HG02943 (cell line): Measurements from ENCODE around the gene CEACAM16.

Source experiments
- ATAC-seq: cut with Tn5 transposase; IDR thresholded peaks from one replicate; pipeline ENCODE4 v1.9.1; 2021; ENCODE audit warnings: mild to moderate bottlenecking, low read depth, moderate library complexity; ENCODE audit not compliant: unreplicated experiment

CEACAM16 gene

GRCh38 chr19:44741841-44742329, 42.9 kb downstream of the CEACAM16 start:
- no peak for ATAC-seq

DNA sequence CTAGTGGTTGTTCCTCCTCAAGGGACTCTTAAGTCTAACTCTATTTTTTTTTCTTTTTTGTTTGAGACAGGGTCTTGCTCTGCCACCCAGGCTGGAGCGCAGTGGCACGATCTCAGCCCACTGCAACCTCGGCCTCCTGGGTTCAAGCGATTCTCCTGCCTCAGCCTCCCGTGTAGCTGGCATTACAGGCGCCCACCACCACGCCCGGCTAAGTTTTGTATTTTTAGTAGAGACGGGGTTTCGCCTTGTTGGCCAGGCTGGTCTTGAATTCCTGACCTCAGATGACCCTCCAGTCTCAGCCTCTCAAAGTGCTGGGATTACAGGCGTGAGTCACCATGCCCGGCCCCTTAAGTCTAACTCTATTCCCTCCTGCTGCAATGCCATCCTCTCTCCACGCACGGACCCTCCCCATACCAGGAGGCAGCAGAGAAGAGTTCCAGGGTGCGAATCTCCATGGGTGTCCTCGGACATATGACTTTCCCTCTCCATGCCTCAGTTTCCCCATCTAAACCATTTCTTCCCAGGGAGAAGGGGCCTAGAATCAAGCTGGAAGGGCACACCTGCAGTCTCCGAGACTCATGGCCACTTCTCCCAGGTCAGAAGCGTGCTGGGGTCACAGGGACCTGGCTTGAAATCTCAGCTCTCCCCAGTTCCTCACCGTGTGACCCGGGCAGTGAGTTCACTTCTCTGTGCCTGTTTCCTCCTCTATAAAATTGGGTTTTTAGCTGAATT, 43.5 kb downstream of the CEACAM16 start:
- ATAC-seq, result no peak

DNA sequence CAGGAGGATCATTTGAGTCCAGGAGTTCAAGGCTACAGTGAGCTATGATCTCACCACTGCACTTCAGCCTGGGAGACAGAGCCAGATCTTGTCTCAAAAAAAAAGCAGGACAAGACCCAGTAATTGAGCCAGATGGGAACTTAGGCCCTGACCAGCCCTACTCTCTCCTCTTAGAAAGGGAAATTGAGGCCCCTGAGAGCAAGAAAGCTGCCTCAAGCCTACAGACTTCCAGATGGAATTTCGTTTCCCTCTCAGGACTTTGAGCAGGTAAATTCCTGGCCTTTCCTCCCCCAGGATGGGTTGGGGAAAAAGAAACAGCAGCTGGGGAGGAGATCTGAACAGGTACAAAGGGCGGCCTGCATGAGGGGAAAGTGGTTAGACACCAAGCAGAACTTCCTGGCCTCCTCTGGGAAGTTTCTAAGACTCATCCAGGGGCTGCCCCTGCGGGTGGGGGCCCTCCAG, 46.0 kb downstream of the CEACAM16 start:
- no peak for ATAC-seq

DNA sequence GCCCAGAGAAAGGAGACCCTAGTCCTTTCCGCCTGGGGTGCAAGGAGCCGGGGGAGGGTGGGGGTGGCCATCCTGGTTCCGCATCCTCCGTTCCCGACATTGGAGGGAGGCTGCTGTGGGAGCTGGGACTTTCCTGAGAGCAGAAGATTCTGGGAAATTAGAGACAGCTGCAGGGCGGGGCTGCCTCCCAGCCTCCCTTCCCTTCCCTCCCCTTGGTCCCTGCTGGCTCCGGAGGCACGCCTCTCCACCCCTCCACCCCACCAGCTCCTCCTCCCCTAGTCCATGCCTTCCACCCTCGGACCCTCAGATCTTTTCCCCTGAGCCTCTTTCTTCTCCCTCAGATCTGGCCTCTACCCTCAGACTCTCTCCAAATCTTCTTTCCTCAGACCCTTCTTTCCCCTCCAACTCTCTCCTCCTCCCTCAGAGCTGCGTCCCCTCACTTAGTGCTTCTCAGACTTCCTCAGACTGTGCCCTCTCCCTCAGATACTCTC, 46.4 kb downstream of the CEACAM16 start:
- ATAC-seq, result no peak

DNA sequence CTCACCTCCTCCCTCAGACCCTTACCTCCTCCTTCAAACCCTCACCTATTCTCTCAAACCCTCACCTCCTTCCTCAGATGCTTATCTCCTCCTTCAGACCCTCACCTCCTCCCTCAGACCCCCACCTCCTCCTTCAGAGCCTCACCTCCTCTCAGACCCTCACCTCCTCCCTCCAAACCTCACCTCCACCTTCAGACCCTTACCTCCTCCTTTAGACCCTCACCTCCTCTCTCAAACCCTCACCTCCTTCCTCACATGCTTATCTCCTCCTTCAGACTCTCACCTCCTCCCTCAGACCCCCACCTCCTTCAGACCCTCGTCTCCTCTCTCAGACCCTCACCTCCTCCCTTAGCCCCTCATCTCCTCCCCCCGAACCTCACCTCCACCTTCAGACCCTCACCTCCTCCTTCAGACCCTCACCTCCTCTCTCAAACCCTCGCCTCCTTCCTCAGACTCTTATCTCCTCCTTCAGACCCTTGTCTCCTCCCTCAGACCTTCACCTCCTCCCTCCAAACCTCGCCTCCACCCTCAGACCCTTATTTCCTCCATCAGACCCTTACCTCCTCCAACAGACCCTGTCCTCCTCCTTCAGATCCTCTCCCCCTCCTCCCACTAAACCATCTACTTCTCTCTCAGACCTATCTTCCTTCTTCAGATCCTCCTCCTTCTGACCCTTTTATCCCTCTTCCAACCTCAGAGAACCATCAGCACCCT, 47.1 kb downstream of the CEACAM16 start:
- no peak for ATAC-seq

- no peak for ATAC-seq
Measured at GRCh38 chr19:44746616-44746945, 47.6 kb downstream of the CEACAM16 start.

- no peak for ATAC-seq
Measured at GRCh38 chr19:44746946-44747738, 48.2 kb downstream of the CEACAM16 start.

- peak; percentile 1 for ATAC-seq
Measured at GRCh38 chr19:44747739-44748425, 48.9 kb downstream of the CEACAM16 start.

DNA sequence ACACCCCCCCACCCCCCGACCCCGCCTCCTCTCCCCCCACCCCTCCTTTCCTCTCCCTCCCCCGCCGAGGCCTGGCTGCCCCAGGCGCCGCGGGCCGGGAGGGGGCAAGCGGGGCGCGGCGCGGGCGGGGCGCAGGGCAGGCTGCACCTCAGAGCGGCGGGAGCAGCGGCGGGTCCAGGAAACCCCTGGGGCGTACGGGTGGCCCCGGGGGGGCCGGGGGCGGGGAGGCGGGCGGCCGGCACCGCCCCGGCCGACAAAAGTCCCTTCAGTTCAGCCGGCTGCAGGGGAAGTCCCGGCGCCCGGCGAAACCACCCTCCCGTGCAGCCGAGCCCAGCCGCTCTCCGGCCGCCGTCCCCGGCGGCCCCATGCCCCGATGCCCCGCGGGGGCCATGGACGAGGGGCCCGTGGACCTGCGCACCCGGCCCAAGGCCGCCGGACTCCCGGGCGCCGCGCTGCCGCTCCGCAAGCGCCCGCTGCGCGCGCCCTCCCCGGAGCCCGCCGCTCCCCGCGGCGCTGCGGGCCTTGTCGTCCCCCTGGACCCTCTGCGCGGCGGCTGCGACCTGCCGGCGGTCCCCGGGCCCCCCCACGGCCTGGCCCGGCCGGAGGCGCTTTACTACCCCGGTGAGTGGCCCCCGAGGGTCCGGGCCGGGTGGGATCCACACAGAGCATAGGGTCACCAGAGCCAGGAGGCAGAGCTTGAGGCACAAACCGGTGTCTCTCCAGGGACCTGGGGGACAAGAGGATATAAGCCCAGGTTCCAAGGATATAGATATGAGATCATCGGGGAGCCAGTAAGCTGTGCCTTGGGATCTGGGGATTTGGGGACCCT, 49.7 kb downstream of the CEACAM16 start, which contains the start of gene BCL3:
Gene BCL3, plus strand, starts transcription at position 283 of the 829 bp plus-strand sequence. Its CDS starts 83 bp downstream, at position 366.
- ATAC-seq, result peak; percentile 33

- no peak for ATAC-seq
Measured at GRCh38 chr19:44749292-44749691, 50.3 kb downstream of the CEACAM16 start.

DNA sequence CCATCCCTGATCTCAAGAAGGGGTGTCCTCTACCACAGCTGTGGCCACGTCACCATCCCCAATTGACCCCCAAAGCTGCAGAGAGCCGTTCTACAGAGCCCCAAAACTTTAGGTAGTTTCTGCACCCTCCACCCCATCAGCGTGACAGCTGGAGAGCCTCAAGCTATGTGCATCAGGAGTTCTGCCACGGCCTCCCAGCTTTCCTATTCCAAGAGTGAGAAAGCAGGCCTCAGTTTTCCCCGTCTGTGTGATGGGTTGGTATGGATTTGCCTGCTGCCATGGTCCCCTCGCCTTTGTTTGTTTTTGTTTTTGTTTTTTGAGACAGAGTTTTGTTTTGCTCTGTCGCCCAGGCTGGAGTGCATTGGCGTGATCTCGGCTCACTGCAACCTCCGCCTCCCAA, 51.0 kb downstream of the CEACAM16 start:
- ATAC-seq, result no peak

GRCh38 chr19:44752123-44752815, 53.3 kb downstream of the CEACAM16 start:
- no peak for ATAC-seq

DNA sequence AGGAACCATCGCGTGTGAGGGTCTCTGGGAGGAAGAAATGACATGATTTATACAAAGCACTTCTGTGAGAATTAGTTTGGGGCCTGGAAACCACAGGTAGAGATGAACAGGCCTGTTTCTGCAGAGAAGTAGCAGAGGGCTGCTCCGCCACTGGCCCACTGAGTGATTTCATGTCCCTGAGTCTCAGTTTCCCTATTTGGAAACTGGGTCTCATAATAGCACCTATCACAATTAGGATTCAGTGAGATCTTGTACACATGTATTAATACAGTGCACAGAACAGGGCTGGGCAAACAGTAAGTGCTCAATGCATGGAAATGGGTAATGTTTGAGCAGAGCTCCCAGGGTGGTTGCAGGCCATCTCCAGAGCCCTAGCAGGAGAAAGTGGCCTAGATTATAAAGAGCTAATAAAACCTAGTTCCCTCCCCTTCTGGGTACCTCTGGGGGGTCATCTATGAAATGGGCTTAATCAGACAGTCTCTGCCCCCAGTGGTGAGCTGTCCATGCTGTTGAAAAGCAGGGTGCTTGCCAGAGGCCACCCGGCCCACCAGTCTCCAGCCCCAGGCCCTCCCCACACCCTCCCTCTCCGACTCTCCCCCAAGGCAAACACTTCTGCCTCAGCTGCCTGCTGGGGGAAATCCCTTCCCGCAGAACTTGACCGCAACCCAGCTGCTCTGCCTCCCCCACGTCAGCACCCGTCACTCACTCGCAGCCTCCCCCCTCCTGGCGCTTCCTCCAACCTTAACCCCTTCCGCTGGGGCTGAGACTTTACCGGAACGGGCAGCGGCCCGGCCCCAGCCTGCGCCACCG, 54.1 kb downstream of the CEACAM16 start:
- peak; percentile 62 for ATAC-seq

- no peak for ATAC-seq
Measured at GRCh38 chr19:44753626-44753931, 54.6 kb downstream of the CEACAM16 start.

DNA sequence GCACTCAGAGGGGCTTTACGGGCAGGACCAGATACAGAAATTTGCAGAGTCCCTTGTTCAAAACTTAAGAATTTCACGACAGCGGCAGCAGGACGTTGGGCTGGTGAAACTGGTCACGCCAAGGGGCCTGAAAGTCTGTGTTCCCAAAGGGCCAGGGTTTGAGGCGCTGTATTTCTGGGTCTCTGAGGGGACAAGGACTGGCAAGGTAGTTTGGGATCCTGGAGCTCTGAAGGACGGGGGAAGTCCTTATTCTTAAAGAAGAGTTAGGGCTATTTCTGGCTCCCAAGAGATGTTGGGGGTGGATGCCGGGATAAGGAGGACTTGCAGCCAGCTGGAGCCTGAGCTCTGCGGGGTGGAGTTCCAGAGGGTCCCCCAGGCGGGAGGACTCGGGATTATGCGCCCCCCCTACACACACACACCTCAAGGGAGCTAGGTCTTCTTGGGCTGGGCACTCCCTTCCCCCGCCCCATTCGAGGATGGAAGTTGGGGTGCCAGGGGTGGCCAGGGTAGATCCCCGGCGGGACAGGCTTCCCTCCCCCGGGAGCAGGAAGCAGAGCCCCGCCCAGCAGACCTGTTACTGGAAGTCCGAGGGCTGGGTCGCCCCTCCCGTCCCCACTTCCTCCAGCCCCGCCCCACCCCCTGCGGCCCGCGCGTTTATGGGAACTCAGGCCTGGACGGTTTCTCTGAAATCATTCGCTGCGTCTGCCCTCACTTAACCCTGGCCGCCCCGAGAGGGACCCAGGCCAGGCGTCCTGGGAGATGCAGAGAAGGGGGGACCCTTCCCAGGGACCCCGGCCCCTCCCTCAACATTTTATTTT, 55.2 kb downstream of the CEACAM16 start:
- ATAC-seq, result peak; percentile 33

GRCh38 chr19:44754750-44755080, 55.8 kb downstream of the CEACAM16 start:
- no peak for ATAC-seq

GRCh38 chr19:44755219-44755618, 56.3 kb downstream of the CEACAM16 start:
- no peak for ATAC-seq
